Karpas-422 (cell line): ENCODE data around the gene CD276. TPM values are rescaled to one million over a fixed set of nuclear protein-coding genes. Genes with fewer than 3 reads are reported as not detected.
"Not testable (repeated sequence)": the region's sequence is repeated elsewhere in the genome, so short reads cannot be mapped to it uniquely, and the experiment has no call there.

Experiments used
- DNase-seq: peaks from one replicate; pipeline ENCODE4 v3.0.0-alpha.2; 2015
- H2AFZ ChIP-seq: fragments of 200-600 bp; sonication (generic); 2 replicates; pipeline ENCODE4 v1.6.1; 2014; ENCODE audit warnings: antibody characterized with exemption, low read length, mixed read lengths
- H3K27ac ChIP-seq: fragments of 200-600 bp; sonication (generic); 2 replicates; pipeline ENCODE4 v1.5.1; 2014; ENCODE audit warnings: mild to moderate bottlenecking, low read length, moderate library complexity
- H3K27me3 ChIP-seq: fragments of 200-600 bp; sonication (generic); 2 replicates; pipeline ENCODE4 v1.6.1; 2014; ENCODE audit warnings: low read length, mixed read lengths
- H3K36me3 ChIP-seq: fragments of 200-600 bp; sonication (generic); 2 replicates; pipeline ENCODE4 v1.6.1; 2014; ENCODE audit warnings: low read length, mixed read lengths; ENCODE audit not compliant: insufficient read depth
- H3K4me1 ChIP-seq: fragments of 200-600 bp; sonication (generic); 2 replicates; pipeline ENCODE4 v1.6.1; 2014; ENCODE audit warnings: mild to moderate bottlenecking, low read length, mixed read lengths
- H3K4me2 ChIP-seq: fragments of 200-600 bp; sonication (generic); 2 replicates; pipeline ENCODE4 v1.6.1; 2014; ENCODE audit warnings: low read length, low read depth, mild to moderate bottlenecking; ENCODE audit not compliant: poor library complexity, severe bottlenecking
- H3K4me3 ChIP-seq: fragments of 200-600 bp; sonication (generic); 2 replicates; pipeline ENCODE4 v1.5.1; 2014; ENCODE audit warnings: mild to moderate bottlenecking, antibody characterized with exemption, low read length, mixed read lengths
- H3K79me2 ChIP-seq: fragments of 200-600 bp; sonication (generic); 2 replicates; pipeline ENCODE4 v1.6.1; 2014; ENCODE audit warnings: mild to moderate bottlenecking, low read length, mixed read lengths
- H3K9ac ChIP-seq: fragments of 200-600 bp; sonication (generic); 2 replicates; pipeline ENCODE4 v1.6.0; 2014; ENCODE audit warnings: low read length
- H3K9me2 ChIP-seq: fragments of 200-600 bp; sonication (generic), shearing (Covaris generic); replicated peaks from 2 replicates; pipeline ENCODE4 v1.6.0; 2014; ENCODE audit warnings: mild to moderate bottlenecking, low read length, moderate library complexity; ENCODE audit not compliant: insufficient read depth
- H3K9me3 ChIP-seq: fragments of 300-700, 200-600 bp; sonication (generic); 2 replicates; pipeline ENCODE4 v1.6.1; 2014; ENCODE audit warnings: low read length, mixed read lengths
- H4K20me1 ChIP-seq: fragments of 200-600 bp; sonication (generic); 2 replicates; pipeline ENCODE4 v1.6.1; 2014; ENCODE audit warnings: mild to moderate bottlenecking, antibody characterized with exemption, low read length, low read depth; ENCODE audit not compliant: insufficient read depth
- total RNA-seq: library from RNA; depleted of rRNA; stranded (reverse); fragments of >200 nt; shearing (Covaris generic); gene quantifications from 2 replicates; pipeline ENCODE4 v1.2.3, GENCODE V29; 2014; ENCODE audit warnings: low replicate concordance

CD276 gene
- total RNA-seq, 1 experiment from 2014 or later = not detected

DNA sequence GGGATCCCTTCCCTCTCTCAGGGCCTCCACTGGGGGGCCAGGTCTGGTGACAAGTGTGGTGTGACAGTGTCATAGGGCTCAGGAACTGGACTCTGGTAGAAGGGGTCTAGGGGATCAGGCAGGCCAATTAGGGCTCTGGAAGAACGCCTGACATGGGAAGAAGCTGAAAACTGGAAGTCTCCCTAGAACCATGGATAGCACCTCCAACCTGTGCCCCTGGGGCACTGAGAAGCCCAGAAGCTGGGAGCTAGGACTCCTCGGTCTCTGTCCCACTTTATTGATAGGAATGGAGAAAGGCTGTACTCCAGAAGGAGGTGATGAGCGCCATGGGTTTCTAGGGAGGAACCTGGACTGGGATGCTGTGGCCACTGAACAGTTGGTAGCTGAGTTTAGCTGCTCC is 38.2 kb downstream of the CD276 start:
- no peak overlapping the region for H3K4me2 ChIP-seq
- no peaks in the 10 kb centered on the region for H3K79me2 ChIP-seq
- H3K9me2 ChIP-seq = no peaks in the 10 kb centered on the region
- H3K27ac ChIP-seq = no peak overlapping the region
- no peaks in the 10 kb centered on the region for H3K4me1 ChIP-seq
- H2AFZ ChIP-seq = no peak overlapping the region
- no peak overlapping the region for H3K4me3 ChIP-seq
- no peaks in the 10 kb centered on the region for H3K9me3 ChIP-seq
- H3K27me3 ChIP-seq = no peaks in the 10 kb centered on the region
- no peaks in the 10 kb centered on the region for H3K36me3 ChIP-seq
- no peaks in the 10 kb centered on the region for H4K20me1 ChIP-seq
- no peak overlapping the region for H3K9ac ChIP-seq
- DNase-seq = no peak

GRCh38 chr15:73723191-73723590 is 39.0 kb downstream of the CD276 start:
- H3K27me3 ChIP-seq = no peaks in the 10 kb centered on the region
- no peak overlapping the region for H3K4me2 ChIP-seq

GRCh38 chr15:73724212-73724611 is 40.0 kb downstream of the CD276 start:
- Histone ChIP-seq H3K4me1 (no peaks in the 10 kb centered on the region), H3K79me2 (no peaks in the 10 kb centered on the region), H2AFZ (no peak overlapping the region), H3K9me2 (no peaks in the 10 kb centered on the region), H3K9me3 (no peaks in the 10 kb centered on the region), H3K27ac (no peak overlapping the region), H3K27me3 (no peaks in the 10 kb centered on the region), H3K9ac (no peak overlapping the region), H3K4me2 (no peak overlapping the region), H4K20me1 (no peaks in the 10 kb centered on the region), H3K4me3 (no peak overlapping the region), H3K36me3 (no peaks in the 10 kb centered on the region)
- no peak for DNase-seq

More at GRCh38 chr15:73723191-73723590, 39.0 kb downstream of the CD276 start:
- H3K79me2 ChIP-seq = no peaks in the 10 kb centered on the region
- H3K9me2 ChIP-seq = no peaks in the 10 kb centered on the region
- no peak overlapping the region for H2AFZ ChIP-seq
- H3K36me3 ChIP-seq = no peaks in the 10 kb centered on the region
- no peaks in the 10 kb centered on the region for H4K20me1 ChIP-seq
- no peak overlapping the region for H3K9ac ChIP-seq
- H3K27ac ChIP-seq = no peak overlapping the region
- H3K9me3 ChIP-seq = no peaks in the 10 kb centered on the region
- no peak for DNase-seq
- H3K4me1 ChIP-seq = no peaks in the 10 kb centered on the region
- H3K4me3 ChIP-seq = no peak overlapping the region

GRCh38 chr15:73727330-73727976 is 43.3 kb downstream of the CD276 start:
- no peaks in the 10 kb centered on the region for H3K9me3 ChIP-seq
- DNase-seq = no peak
- H3K9me2 ChIP-seq = no peaks in the 10 kb centered on the region
- H4K20me1 ChIP-seq = no peaks in the 10 kb centered on the region
- no peak overlapping the region for H3K4me2 ChIP-seq
- H2AFZ ChIP-seq = no peak overlapping the region
- H3K9ac ChIP-seq = no peak overlapping the region
- no peaks in the 10 kb centered on the region for H3K27me3 ChIP-seq
- no peak overlapping the region for H3K4me3 ChIP-seq
- no peaks in the 10 kb centered on the region for H3K4me1 ChIP-seq
- H3K27ac ChIP-seq = no peak overlapping the region
- no peaks in the 10 kb centered on the region for H3K79me2 ChIP-seq
- no peaks in the 10 kb centered on the region for H3K36me3 ChIP-seq

DNA sequence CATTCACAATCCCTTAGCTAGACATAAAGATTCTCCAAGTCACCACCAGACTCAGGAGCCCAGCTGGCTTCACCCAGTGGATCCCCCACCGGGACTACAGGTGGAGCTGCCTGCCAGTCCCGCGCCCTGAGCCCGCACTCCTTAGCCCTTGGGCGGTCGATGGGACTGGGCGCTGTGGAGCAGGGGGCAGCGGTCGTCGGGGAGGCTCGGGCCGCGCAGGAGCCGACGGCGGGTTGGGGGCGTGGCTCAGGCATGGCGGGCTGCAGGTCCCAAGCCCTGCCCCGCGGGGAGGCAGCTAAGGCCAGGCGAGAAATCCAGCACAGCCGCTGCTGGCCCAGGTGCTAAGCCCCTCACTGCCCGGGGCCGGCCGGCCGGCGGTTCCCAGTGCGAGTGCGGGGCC is 47.9 kb downstream of the CD276 start:
- H3K27ac ChIP-seq, H3K9me3 ChIP-seq, H2AFZ ChIP-seq, H3K9me2 ChIP-seq, DNase-seq, H4K20me1 ChIP-seq, H3K4me1 ChIP-seq, H3K4me2 ChIP-seq, H3K36me3 ChIP-seq, H3K4me3 ChIP-seq, H3K9ac ChIP-seq, H3K27me3 ChIP-seq, H3K79me2 ChIP-seq: not testable (repeated sequence)

- Histone ChIP-seq H3K4me2 (no peak overlapping the region), H3K9ac (no peak overlapping the region), H3K27ac (no peak overlapping the region), H4K20me1 (no peaks in the 10 kb centered on the region), H3K27me3 (no peaks in the 10 kb centered on the region), H3K79me2 (no peaks in the 10 kb centered on the region), H3K4me3 (no peak overlapping the region), H3K36me3 (no peaks in the 10 kb centered on the region), H2AFZ (no peak overlapping the region), H3K4me1 (no peaks in the 10 kb centered on the region), H3K9me3 (no peaks in the 10 kb centered on the region), H3K9me2 (no peaks in the 10 kb centered on the region)
- DNase-seq = no peak
Measured at GRCh38 chr15:73732930-73733329, 48.7 kb downstream of the CD276 start.

GRCh38 chr15:73737535-73737934 is 53.4 kb downstream of the CD276 start:
- Histone ChIP-seq H3K4me3 (no peak overlapping the region), H3K36me3 (no peaks in the 10 kb centered on the region), H3K9me3 (no peaks in the 10 kb centered on the region), H3K9me2 (no peaks in the 10 kb centered on the region), H3K27me3 (no peaks in the 10 kb centered on the region; the same call in 1 of the 2 replicates), H4K20me1 (no peaks in the 10 kb centered on the region), H3K4me2 (no peak overlapping the region), H3K79me2 (no peaks in the 10 kb centered on the region), H3K27ac (no peak overlapping the region), H2AFZ (no peak overlapping the region), H3K4me1 (no peaks in the 10 kb centered on the region), H3K9ac (no peak overlapping the region)
- no peak for DNase-seq

DNA sequence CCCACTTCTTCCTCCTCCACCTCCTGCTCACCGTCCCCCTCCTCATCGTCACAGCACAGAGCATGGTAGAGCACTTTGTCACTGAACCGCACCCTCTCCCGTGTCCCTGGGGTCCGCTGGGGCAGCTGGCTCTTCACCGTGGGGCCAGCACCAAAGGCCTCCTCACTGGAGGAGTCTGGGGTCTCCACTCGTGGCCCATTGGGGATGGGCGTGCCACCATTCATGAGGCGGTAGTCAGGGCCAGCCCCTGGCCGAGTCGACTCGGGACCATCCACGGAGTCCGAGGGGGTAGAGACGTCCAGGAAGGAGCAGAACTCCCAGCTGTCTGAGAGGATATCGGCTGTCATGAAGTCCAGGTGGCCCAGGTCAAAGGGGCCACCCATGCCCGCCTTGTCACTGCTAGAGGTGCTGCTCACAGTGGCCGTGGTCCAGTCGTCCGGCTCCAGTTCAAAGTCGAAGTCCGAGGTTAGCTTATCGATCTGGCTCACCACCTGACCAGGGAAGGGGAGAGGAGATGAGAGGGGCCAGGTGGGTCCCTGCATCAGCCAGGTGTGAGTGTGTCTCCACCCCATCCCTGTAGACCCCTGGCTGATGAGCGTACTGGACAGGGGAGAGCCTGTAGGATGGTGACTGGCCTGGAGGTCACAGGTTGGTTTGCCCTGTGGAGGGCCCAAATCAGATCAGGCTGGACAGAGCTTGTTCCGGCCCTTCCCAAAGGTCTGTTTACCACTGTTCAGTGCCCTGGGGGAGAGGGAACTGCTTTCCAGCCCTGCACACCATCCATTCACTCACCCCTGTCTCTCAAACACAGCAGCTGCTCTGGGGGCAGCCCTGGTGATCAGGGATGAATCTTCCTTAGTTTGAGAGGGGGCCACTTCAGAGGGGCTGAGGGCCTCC is 56.2 kb downstream of the CD276 start:
- Histone ChIP-seq H3K4me1 (no peaks in the 10 kb centered on the region), H3K27me3 (no peaks in the 10 kb centered on the region; the same call in 1 of the 2 replicates), H3K79me2 (no peaks in the 10 kb centered on the region), H3K4me3 (no peak overlapping the region), H3K9me3 (no peaks in the 10 kb centered on the region), H4K20me1 (no peaks in the 10 kb centered on the region), H3K27ac (no peak overlapping the region), H3K9ac (no peak overlapping the region), H3K9me2 (no peaks in the 10 kb centered on the region), H3K36me3 (no peaks in the 10 kb centered on the region), H2AFZ (no peak overlapping the region), H3K4me2 (no peak overlapping the region)
- DNase-seq = no peak
